Inflammatory macrophage treated with lipopolysaccharide for 4 hours (primary cell): ENCODE results near the gene VAT1L.

ENCODE experiments used
- DNase-seq: peaks from one replicate; pipeline ENCODE4 v3.0.0-alpha.2; 2020

Gene VAT1L

GRCh38 chr16:77918809-77919707 lies 130.7 kb downstream of the VAT1L start:
- no peak for DNase-seq

DNA sequence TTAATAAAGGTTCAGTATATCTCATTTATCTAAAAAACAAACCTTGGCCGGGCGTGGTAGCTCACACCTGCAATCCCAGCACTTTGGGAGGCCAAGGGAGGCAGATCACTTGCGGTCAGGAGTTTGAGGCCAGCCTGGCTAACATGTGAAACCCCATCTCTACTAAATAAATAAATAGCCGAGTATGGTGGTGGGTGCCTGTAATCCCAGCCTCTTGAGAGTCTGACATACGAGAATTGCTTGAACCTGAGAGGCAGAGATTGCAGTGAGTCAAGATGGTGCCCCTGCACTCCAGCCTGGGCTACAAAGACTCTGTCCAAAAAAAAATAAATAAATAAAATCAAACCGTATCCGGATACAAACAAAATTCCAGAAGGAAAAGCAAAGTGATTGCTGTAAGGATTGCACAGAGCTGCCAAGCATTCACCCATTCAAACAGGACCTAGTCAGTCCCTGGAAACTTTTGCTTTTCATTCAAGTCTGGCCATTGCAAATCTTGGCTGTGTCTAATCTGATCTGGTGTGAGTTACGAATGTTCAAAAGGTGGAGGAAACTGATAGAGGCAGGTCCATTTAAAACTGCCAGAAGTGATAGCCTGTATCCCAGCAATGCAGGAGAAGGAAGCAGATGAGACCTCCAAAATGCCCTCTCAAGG lies 131.5 kb downstream of the VAT1L start:
- DNase-seq = no peak

GRCh38 chr16:77920984-77921383 lies 132.6 kb downstream of the VAT1L start:
- DNase-seq = no peak

GRCh38 chr16:77922228-77922754 lies 133.9 kb downstream of the VAT1L start:
- DNase-seq = no peak

DNA sequence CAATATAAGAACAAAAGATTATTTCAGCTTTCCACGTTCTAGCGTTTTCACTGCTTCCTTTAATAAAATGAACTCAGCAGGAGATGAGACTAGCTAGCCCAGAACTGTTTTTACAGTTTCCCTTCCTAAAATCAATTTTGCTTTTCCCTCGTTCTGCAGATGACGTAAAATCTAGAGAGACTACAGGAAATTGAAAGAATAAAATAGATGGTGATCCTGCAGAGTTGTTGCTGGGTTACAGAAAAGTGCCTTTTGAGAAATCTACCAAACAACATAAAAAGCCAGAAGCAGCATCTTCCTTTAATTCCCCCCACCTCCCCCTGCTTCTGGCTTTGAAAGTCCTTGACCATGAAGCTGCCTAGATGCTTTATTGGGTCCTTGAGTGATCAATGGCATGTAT lies 137.2 kb downstream of the VAT1L start:
- DNase-seq = no peak

GRCh38 chr16:77928096-77928495 lies 139.7 kb downstream of the VAT1L start:
- DNase-seq = no peak

- DNase-seq = no peak
Measured at GRCh38 chr16:77929004-77929403, 140.6 kb downstream of the VAT1L start.

GRCh38 chr16:77931058-77931457 lies 142.7 kb downstream of the VAT1L start:
- DNase-seq = no peak

DNA sequence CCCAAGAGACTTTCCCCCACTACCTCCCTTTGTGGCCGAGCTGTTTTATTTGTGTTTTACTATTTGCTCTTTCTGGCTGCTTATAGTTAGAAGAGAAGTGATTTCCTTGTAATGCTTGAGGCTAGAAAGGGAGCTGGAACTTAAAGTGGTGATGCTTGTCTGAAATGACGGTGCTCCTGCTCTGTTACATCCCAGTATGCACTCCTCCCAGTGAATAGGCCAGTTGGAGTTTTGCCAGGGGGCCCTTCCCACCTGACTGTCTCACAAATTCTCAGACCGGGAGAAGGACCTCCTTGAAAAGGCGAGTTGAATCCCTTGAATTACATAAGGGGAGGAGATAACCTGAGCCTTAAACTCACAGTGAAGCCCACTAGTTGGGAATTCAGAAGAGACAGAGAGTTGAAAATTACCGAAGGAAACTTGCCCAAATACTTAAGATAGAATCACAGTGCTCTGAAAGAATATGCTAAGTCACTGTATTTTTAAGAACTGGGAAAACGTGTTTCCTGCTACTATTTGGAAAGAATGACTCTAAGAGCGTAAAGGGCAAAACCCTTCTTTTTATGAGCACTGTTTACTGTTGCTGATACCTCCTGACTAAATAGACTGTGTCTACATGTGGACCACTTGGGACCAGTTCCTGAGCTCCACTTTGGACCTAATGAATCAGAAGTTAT lies 149.2 kb downstream of the VAT1L start:
- no peak for DNase-seq

GRCh38 chr16:77938913-77939312 lies 150.5 kb downstream of the VAT1L start:
- no peak for DNase-seq

DNA sequence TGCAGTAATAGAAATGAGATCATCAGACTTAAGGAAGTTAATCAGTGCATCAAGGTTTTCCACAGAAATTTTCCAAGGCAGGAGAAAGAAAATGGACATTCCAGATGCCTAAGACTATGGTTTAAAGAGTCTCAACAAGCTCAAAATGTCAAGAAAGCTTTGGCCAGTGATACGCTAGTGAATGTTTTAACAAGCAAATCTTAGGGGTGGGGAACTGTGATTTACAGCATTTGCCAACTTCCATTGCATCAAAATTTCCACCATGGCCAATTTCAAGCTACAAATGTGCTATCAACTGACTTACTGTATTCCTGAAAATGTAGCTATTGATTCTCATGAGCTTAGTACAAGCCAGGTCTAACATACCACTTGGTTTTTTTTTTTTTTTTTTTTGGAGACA lies 151.6 kb downstream of the VAT1L start:
- no peak for DNase-seq

DNA sequence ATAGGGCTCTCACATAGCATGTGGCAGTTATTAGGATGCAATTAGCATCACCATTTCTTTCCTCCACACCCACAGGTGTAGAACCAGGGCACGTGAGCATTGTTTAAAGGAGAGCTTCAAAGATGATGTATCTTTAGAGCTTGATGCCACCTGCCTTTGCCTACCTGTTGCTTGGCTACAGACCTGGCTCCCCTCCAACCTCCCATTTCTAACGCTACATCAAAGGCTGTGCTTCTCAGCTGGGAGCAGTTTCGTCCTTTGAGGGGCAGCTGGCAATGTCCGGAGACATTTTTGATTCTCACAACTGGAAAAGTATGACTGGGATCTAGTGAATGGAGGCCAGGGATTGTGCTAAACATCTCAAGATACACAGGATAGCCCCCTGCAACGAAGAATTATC lies 155.4 kb downstream of the VAT1L start:
- DNase-seq = no peak

DNA sequence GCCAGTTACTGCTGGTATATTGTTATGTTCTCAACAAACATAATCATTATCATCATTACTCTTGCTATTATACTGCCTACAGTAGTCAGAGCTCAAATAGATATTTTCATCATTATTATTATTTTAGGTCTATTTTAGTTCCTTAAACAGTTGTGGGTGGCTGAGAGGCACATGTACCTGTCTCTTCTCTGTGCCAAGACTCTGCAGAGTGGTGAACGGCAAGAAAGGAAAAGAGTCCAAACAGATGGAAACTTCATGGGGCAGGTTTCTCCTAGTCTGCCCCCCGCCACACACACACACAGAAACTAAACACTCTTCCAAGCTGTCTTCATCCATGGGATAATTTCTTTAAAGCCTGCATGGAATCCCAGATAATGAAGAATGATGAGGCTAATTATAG lies 156.3 kb downstream of the VAT1L start:
- DNase-seq = no peak

GRCh38 chr16:77945126-77945525 lies 156.8 kb downstream of the VAT1L start:
- no peak for DNase-seq

- no peak for DNase-seq
Measured at GRCh38 chr16:77946823-77947222, 158.5 kb downstream of the VAT1L start.

DNA sequence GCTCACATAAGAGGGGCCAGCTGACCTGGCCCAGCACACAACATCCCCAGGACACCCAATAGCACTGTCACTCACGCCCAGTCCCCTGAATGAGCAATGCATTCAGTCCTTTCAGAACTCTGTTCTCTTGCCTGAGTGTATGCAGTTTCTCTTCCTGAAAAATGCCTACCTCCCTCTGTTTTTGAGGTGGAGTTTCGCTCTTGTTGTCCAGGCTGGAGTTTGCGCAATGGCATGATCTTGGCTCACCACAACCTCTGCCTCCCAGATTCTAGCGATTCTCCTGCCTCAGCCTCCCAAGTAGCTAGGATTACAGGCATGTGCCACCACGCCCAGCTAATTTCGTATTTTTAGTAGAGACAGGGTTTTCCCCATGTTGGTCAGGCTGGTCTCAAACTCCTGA lies 159.2 kb downstream of the VAT1L start:
- DNase-seq = peak; percentile 51

GRCh38 chr16:77948835-77949234 lies 160.5 kb downstream of the VAT1L start:
- no peak for DNase-seq

GRCh38 chr16:77949445-77949844 lies 161.1 kb downstream of the VAT1L start:
- no peak for DNase-seq

- DNase-seq = no peak
Measured at GRCh38 chr16:77951788-77952187, 163.4 kb downstream of the VAT1L start.

GRCh38 chr16:77955127-77955526 lies 166.8 kb downstream of the VAT1L start:
- DNase-seq = no peak

DNA sequence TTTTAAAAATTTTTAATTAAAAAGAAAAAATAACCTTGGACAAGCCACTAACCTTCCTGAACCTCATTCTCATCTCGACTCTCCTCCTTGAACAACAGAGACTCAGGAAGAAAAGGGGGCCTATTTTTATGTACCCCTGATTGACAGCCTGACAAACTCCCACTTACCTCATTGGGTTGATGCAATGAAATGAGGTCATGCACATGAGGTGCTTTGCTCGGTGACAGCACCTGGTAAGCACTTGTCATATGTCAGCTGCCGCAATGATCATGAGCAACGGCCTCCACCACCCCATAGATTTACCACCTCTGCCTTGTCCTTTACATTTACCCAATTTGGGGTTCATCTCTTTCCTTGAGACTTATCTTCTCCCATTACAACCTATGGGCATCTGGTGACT lies 167.9 kb downstream of the VAT1L start:
- no peak for DNase-seq

GRCh38 chr16:77960766-77961165 lies 172.4 kb downstream of the VAT1L start:
- no peak for DNase-seq

GRCh38 chr16:77961814-77962213 lies 173.4 kb downstream of the VAT1L start:
- DNase-seq = no peak

- no peak for DNase-seq
Measured at GRCh38 chr16:77962689-77963088, 174.3 kb downstream of the VAT1L start.
